Body of pancreas (tissue), 4 donors: ENCODE results near the gene TRIM44. TPM values are rescaled to one million over a fixed set of nuclear protein-coding genes. Genes with fewer than 3 reads are reported as not detected.
A peak's percentile ranks its signal among the peaks of the same experiment; 100 is the strongest.

Experiments
- ATAC-seq: fragments of 150-250 bp; one replicate; pipeline ENCODE4 v1.9.1; 2016
- DNase-seq, 4 donors: peaks; one replicate each; pipeline ENCODE4 v3.0.0-alpha.2; 2019
- H3K27ac ChIP-seq, 4 donors: fragments of 200-600 bp; sonication (generic); 1 replicate in 3 of 4; 2 replicates in 1 of 4; pipeline versions ENCODE4 v1.5.1 to v1.6.1; 2016 to 2019; ENCODE audit warnings: mild to moderate bottlenecking in 1 of 4, mixed read lengths in 1 of 4, moderate library complexity in 1 of 4
- H3K27me3 ChIP-seq, 2 donors: fragments of 200-600 bp; sonication (generic); one replicate each; pipeline ENCODE4 v1.6.0; 2016; ENCODE audit warnings: mild to moderate bottlenecking in 1 of 2
- H3K36me3 ChIP-seq, 2 donors: fragments of 200-600 bp; sonication (generic); replicated peaks in 1 of 2; 2 replicates each; pipeline ENCODE4 v1.5.1; 2016; ENCODE audit warnings: low read depth in 2 of 2; ENCODE audit not compliant: insufficient read depth in 1 of 2
- H3K4me1 ChIP-seq: fragments of 200-600 bp; sonication (generic); one replicate; pipeline ENCODE4 v1.6.0; 2016
- H3K4me3 ChIP-seq, 2 donors: fragments of 200-600 bp; sonication (generic); 1 replicate in 1 of 2; 2 replicates in 1 of 2; pipeline ENCODE4 v1.5.1; 2016 to 2019
- H3K9me3 ChIP-seq, 3 donors: fragments of 200-600 bp; sonication (generic); 1 replicate in 2 of 3; 2 replicates in 1 of 3; pipeline ENCODE4 v1.5.1; 2016
- POLR2A ChIP-seq, 3 donors: fragments of 450-650 bp; IDR thresholded peaks; one replicate each; pipeline ENCODE4 v1.6.1; 2016; ENCODE audit warnings: antibody characterized with exemption in 3 of 3, mild to moderate bottlenecking in 2 of 3
- WGBS, 2 donors: methylation state at CpG; one replicate each; pipeline ENCODE4 v1.1.5; 2017; 5-methylcytosine and 5-hydroxymethylcytosine counted together
- intact Hi-C: fragments of 100-400 bp; cut with DNase I; formaldehyde crosslinking; loops from one replicate; pipeline ENCODE4 v1.15.1; 2023
- total RNA-seq, 2 donors: library from RNA; depleted of rRNA; stranded (reverse); fragments of >200 nt; gene quantifications; one replicate each; pipeline ENCODE4 v1.1.0, GENCODE V29; 2016
- TF ChIP-seq, protein P1 (sequence below), 7 experiments: fragments of 450-650 bp in 4 of 7; fragments of 200-600 bp in 3 of 7; sonication (generic) in 3 of 7; IDR thresholded peaks; one replicate each; pipeline ENCODE4 v1.5.1; 2016 to 2019; ENCODE audit warnings: antibody characterized with exemption in 7 of 7

Gene TRIM44
- total RNA-seq, 2 donors from 2014 or later: 17.4 to 81.7 TPM

DNA sequence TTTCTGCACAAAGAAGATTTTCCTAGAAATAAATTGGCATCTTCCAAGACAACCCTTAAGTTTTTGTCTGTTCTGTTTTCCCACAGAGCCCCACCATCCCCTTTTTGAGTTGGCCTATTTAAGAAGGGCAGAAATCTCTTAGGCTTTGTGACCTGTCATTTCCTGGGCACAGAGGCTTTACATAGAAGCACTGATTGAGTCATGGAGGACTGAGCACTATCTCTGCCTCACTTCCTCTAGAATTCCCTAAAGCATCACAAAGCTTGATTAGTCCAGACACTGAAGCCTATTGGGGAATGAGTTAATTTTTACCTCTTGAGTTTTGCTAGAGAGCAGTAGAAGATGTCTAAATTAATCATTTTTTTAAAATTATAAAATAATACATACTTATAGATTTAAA, 25.4 kb downstream of the TRIM44 start:
- peaks cover 29% of the 10 kb centered on the region for H3K4me1 ChIP-seq
- no peaks in the 10 kb centered on the region for H3K36me3 ChIP-seq
- DNase-seq (no peak), ATAC-seq (no peak)
- TF ChIP-seq, protein P1, sequence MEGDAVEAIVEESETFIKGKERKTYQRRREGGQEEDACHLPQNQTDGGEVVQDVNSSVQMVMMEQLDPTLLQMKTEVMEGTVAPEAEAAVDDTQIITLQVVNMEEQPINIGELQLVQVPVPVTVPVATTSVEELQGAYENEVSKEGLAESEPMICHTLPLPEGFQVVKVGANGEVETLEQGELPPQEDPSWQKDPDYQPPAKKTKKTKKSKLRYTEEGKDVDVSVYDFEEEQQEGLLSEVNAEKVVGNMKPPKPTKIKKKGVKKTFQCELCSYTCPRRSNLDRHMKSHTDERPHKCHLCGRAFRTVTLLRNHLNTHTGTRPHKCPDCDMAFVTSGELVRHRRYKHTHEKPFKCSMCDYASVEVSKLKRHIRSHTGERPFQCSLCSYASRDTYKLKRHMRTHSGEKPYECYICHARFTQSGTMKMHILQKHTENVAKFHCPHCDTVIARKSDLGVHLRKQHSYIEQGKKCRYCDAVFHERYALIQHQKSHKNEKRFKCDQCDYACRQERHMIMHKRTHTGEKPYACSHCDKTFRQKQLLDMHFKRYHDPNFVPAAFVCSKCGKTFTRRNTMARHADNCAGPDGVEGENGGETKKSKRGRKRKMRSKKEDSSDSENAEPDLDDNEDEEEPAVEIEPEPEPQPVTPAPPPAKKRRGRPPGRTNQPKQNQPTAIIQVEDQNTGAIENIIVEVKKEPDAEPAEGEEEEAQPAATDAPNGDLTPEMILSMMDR (IDR thresholded peaks at IDR 0.05): no peak
- no peak for TF ChIP-seq POLR2A (IDR thresholded peaks at IDR 0.05)
- intact Hi-C loops: no loop called here
- H3K9me3 ChIP-seq: no peaks in the 10 kb centered on the region
- H3K27ac ChIP-seq: no peak overlapping the region
- no peak overlapping the region for H3K4me3 ChIP-seq
- no peaks in the 10 kb centered on the region for H3K27me3 ChIP-seq

DNA sequence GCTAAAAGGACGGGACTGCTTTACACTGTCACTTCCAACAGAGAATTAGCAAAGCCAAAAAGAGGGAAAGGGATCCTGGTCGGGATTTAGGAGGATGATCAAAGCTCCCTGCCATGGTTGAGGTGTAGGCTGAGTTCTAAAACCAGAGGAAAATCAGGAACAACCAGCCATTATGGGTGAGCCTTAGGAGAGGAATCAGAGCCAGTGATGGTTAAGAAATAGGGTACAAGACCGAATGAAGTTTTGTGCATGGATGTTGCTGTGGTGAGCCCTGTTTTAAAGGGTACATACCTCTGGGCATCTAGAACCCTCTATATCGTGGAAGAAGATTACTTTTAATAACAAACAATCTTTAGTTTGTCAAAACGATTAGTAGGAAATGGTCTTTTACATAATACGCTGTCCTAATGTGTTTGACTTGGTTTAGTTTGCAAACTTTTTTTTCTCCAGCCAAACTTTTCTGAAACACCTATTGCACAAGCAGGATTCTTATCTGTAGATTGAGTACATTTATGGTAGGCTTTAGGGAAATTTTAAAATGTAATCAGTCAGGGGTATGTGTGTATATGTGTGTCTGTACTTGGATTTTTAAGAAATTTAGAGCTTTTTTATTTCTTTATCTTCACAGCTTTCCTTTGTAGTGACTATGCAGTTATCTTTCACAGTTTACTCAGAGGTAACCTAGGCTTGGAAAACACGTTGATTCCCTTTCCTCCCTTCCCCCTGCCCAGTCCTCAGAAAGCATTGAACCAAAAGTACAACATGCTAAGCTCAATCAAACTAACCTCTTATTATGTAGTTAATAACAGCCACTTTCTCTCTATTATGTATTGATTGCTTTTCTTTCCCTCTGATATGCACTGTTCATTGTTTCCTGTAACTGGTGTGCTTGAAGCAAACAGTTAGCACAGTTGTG, 26.8 kb downstream of the TRIM44 start:
- ATAC-seq: no peak

DNA sequence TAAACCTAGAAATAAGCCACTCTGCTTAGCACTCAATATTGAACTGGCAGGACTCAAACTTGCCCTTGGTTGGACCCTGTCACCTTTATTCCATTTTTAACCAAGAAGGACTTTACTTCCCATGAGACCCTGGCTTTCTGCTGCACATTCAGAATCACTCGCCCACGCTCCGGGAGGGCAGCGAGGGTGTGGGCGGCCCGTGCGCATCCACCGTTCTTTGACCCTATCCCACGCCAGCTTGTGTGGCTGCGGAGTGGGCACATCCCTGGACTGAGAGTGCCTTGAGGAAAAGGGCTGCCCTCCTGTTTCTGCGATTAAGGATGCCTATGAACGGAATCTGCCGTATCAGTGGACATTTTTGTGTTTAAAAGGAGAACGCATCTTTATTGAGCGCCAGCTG, 39.6 kb downstream of the TRIM44 start:
- no peaks in the 10 kb centered on the region for H3K9me3 ChIP-seq
- no peak overlapping the region for H3K27ac ChIP-seq
- TF ChIP-seq POLR2A (IDR thresholded peaks at IDR 0.05): no peak
- TF ChIP-seq, protein P1 (IDR thresholded peaks at IDR 0.05): no peak
- no peaks in the 10 kb centered on the region for H3K27me3 ChIP-seq
- 94 to 98% methylated on average over 12 to 15 of the region's 15 CpGs for WGBS, 2 donors
- H3K4me1 ChIP-seq: no peaks in the 10 kb centered on the region
- H3K36me3 ChIP-seq: no peaks in the 10 kb centered on the region
- intact Hi-C loops: no loop called here
- H3K4me3 ChIP-seq: no peak overlapping the region
- DNase-seq (no peak), ATAC-seq (no peak)

More for the DNA sequence above, 26.8 kb downstream of the TRIM44 start:
- H3K27ac ChIP-seq: no peak overlapping the region
- H3K36me3 ChIP-seq: no peaks in the 10 kb centered on the region
- H3K9me3 ChIP-seq: no peaks in the 10 kb centered on the region
- 38 to 47% methylated on average over 7 of the region's 7 CpGs for WGBS, 2 donors
- H3K4me1 ChIP-seq: peaks cover 21% of the 10 kb centered on the region
- no peak for DNase-seq
- intact Hi-C loops: no loop called here
- no peaks in the 10 kb centered on the region for H3K27me3 ChIP-seq
- H3K4me3 ChIP-seq: no peak overlapping the region
- TF ChIP-seq, protein P1 (IDR thresholded peaks at IDR 0.05): no peak
- TF ChIP-seq POLR2A (IDR thresholded peaks at IDR 0.05): no peak

DNA sequence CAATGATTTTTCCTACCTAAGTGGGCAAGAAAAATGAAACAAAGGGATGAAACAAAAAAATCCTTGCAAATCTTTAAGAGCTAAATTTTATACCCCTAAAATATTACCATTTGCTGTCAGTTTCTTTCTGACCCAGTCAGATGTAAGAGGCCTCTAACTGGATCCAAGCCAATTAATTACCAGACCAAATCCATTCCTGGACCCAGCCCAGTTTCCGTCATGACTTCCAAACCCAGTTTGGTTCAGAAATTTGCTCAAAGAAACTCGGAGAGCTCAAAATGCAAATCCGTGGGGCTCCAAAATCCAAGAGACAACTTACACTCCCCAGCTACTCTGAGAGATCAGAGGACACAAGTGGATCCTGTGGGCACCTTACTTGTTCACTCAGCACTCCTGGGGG, 46.8 kb downstream of the TRIM44 start:
- no peak for TF ChIP-seq POLR2A (IDR thresholded peaks at IDR 0.05)
- TF ChIP-seq, protein P1 (IDR thresholded peaks at IDR 0.05): no peak
- Histone ChIP-seq H3K4me3 (no peak overlapping the region), H3K27ac (no peak overlapping the region), H3K36me3 (no peaks in the 10 kb centered on the region), H3K27me3 (no peaks in the 10 kb centered on the region), H3K4me1 (peaks cover 21% of the 10 kb centered on the region), H3K9me3 (no peaks in the 10 kb centered on the region)
- intact Hi-C loops: no loop called here
- peak in 1 of 4 donors; percentile 12 for DNase-seq
- 73 to 81% methylated on average over 3 of the region's 3 CpGs for WGBS, 2 donors
- no peak for ATAC-seq
